H54 (cell line): ENCODE data around the gene FUZ.

Experiments used
- DNase-seq: peaks from one replicate; pipeline ENCODE4 v3.0.0; 2011; ENCODE audit warnings: low spot score, mixed read lengths; ENCODE audit not compliant: insufficient read length
- FAIRE-seq: peaks from 3 replicates; lab custom pipeline; 2011; peaks lifted over from hg19 to GRCh38; lab: Jason Lieb, UNC
- POLR2A ChIP-seq: IDR thresholded peaks from 2 replicates; pipeline ENCODE4 v1.6.1; 2011; ENCODE audit warnings: low read depth, mild to moderate bottlenecking, low read length

Gene FUZ

GRCh38 chr19:49764341-49764740 lies 48.8 kb downstream of the FUZ start:
- no peak for TF ChIP-seq POLR2A
- FAIRE-seq (no peak), DNase-seq (no peak)

GRCh38 chr19:49763230-49763629 lies 49.9 kb downstream of the FUZ start, which contains the start of gene TSKS:
TSS of gene TSKS (minus strand) at chr19:49763306. CDS start at chr19:49763247, 59 bp downstream.
- FAIRE-seq, result no peak
- no peak for TF ChIP-seq POLR2A
- no peak for DNase-seq

GRCh38 chr19:49761625-49762311 lies 51.3 kb downstream of the FUZ start:
- TF ChIP-seq POLR2A, result no peak
- DNase-seq (no peak), FAIRE-seq (no peak)

DNA sequence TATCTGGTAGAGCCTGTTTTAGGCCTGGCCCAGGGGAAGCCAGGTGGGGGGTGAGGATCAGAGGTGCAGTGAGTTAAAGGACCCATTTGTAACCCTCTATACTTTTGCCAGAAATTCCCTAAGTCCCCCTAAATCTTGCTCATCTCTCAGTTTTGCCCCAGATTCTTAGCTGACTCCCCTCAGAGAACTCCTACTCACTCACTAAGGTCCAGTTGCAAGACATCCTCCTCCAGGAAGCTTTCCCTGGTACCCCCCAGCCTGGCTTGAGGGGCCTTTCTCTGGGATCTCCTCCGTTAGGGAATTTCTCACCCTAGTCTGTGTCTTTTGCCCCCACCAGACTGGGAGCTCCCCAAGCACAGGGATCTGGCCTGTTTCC lies 51.9 kb downstream of the FUZ start:
- DNase-seq, result no peak
- TF ChIP-seq POLR2A, result no peak
- FAIRE-seq, result no peak

DNA sequence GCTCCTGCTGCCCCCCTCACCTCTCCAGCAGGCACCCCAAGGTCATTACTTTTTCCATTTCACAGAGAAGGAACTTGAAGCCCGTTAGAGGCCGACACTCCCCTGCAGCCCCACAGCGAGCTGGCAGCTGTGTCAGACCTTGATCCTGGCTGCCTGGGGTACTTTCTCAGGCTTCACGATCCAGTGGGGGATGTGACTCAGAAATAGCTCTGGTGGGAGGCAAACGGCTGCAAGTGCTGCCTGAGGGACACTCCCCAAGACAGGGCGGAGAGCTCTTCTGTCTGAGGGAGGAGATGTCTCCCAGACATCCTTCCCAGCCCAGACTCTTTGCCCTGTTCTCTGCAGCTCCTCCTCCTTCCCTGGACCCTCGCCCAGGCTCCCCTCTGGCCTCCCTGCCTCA lies 54.8 kb downstream of the FUZ start:
- FAIRE-seq, result no peak
- peak; percentile 72 for DNase-seq
- TF ChIP-seq POLR2A, result peak; percentile 22
